Endodermal cell (in vitro differentiated cells): ENCODE measurements around the gene ZNF415. TPM values are rescaled to one million over a fixed set of nuclear protein-coding genes. Genes with fewer than 3 reads are reported as not detected.

ENCODE experiments used
- DNase-seq: peaks from one replicate; pipeline ENCODE4 v3.0.0-alpha.2; 2017
- H3K27ac ChIP-seq: 2 replicates; pipeline ENCODE4 v1.5.1; 2013; ENCODE audit warnings: mild to moderate bottlenecking, low read depth, low read length, moderate library complexity
- H3K27me3 ChIP-seq: 2 replicates; pipeline ENCODE4 v1.6.1; 2013; ENCODE audit warnings: mild to moderate bottlenecking, low read length, moderate library complexity; ENCODE audit not compliant: insufficient read depth, control insufficient read depth, poor library complexity, severe bottlenecking
- H3K36me3 ChIP-seq: 2 replicates; pipeline ENCODE4 v1.7.0; 2013; ENCODE audit warnings: mild to moderate bottlenecking, low read length, moderate library complexity; ENCODE audit not compliant: control insufficient read depth, insufficient read depth
- H3K4me1 ChIP-seq: one replicate; pipeline ENCODE4 v1.7.0; 2013; ENCODE audit warnings: low read length; ENCODE audit not compliant: control insufficient read depth, insufficient read depth
- H3K4me3 ChIP-seq: 2 replicates; pipeline ENCODE4 v1.5.1; 2013; ENCODE audit warnings: mild to moderate bottlenecking, low read length, moderate library complexity
- H3K9ac ChIP-seq: 2 replicates; pipeline ENCODE4 v1.6.1; 2013; ENCODE audit warnings: mild to moderate bottlenecking, low read length, moderate library complexity; ENCODE audit not compliant: poor library complexity, severe bottlenecking; ENCODE audit errors: extremely low read depth
- H3K9me3 ChIP-seq: 2 replicates; pipeline ENCODE4 v1.6.1; 2013; ENCODE audit warnings: mild to moderate bottlenecking, low read length, moderate library complexity; ENCODE audit not compliant: control insufficient read depth
- H3K27ac Mint-ChIP-seq: 2 replicates; pipeline ENCODE4 v1.8.0; 2020; ENCODE audit warnings: mixed read lengths
- H3K27me3 Mint-ChIP-seq: 2 replicates; pipeline ENCODE4 v1.8.0; 2021; ENCODE audit warnings: mild to moderate bottlenecking, mixed read lengths; ENCODE audit not compliant: insufficient read depth
- H3K36me3 Mint-ChIP-seq: 2 replicates; pipeline ENCODE4 v1.8.0; 2020; ENCODE audit warnings: low read depth, mixed read lengths
- H3K4me1 Mint-ChIP-seq: 2 replicates; pipeline ENCODE4 v1.8.0; 2020; ENCODE audit warnings: mixed read lengths
- H3K4me3 Mint-ChIP-seq: 2 replicates; pipeline ENCODE4 v1.8.0; 2020; ENCODE audit warnings: mild to moderate bottlenecking, moderate library complexity, mixed read lengths
- H3K9me3 Mint-ChIP-seq: 2 replicates; pipeline ENCODE4 v1.8.0; 2020; ENCODE audit warnings: mild to moderate bottlenecking, mixed read lengths
- CTCF ChIP-seq: fragments of 200-600 bp; sonication (generic); conservative IDR thresholded peaks from 2 replicates; pipeline ENCODE4 v1.5.0; 2021; ENCODE audit warnings: antibody characterized with exemption, mild to moderate bottlenecking
- WGBS, 2 experiments: methylation state at CpG; one replicate each; pipeline versions ENCODE4 v1.1.5 to v1.1.7; 2013; ENCODE audit warnings: missing lambda C conversion rate in 2 of 2, mixed read lengths in 1 of 2; ENCODE audit not compliant: insufficient coverage in 1 of 2, insufficient read length in 1 of 2; 5-methylcytosine and 5-hydroxymethylcytosine counted together
- long read RNA-seq, 4 experiments: library from polyadenylated mRNA in 2 of 4; library from RNA in 1 of 4; library from capped mRNA in 1 of 4; stranded (forward) in 3 of 4; unstranded in 1 of 4; transcript quantifications; one replicate each; pipeline ENCODE4 v2.0.0, GENCODE V29; 2020 to 2021; ENCODE audit warnings: inconsistent platforms in 1 of 4
- polyA plus RNA-seq, 2 experiments: library from polyadenylated mRNA; stranded (reverse); fragments of 50-300 nt; gene quantifications; one replicate each; pipeline ENCODE4 v1.2.3, GENCODE V29; 2013
- total RNA-seq, 2 donors: library from RNA; stranded (reverse); fragmentation: NEBNext Ultra II Directional in 1 of 2; extraction: Animal tissue kit (Norgen Biotek cat#: 25700) in 1 of 2; gene quantifications; 2 replicates in 1 of 2; 3 replicates in 1 of 2; pipeline ENCODE4 v1.2.1, GENCODE V29; 2021

The ZNF415 gene
- total RNA-seq, result 10 to 100 TPM; 12.6 to 19.4 TPM
- polyA plus RNA-seq (2013, experiment 1 of 2), result 10.1 TPM
- 12.3 TPM for polyA plus RNA-seq (2013, experiment 2 of 2)
- long read RNA-seq, experiment 1, partial matches to known transcripts, result 2 of 5 reads
- long read RNA-seq, experiment 1, other reads (novel, unspliced or antisense), result 0 of 5 reads
- long read RNA-seq, experiment 2, partial matches to known transcripts, result 0 of 17 reads
- long read RNA-seq, experiment 2, other reads (novel, unspliced or antisense), result 10 of 17 reads
- long read RNA-seq, experiment 3, partial matches to known transcripts, result 1 of 19 reads
- long read RNA-seq, experiment 3, other reads (novel, unspliced or antisense), result 8 of 19 reads
- long read RNA-seq, experiment 4, transcript ZNF415-202 (4 exons, 2,402 nt), result major isoform, 6 of 25 reads
- long read RNA-seq, experiment 4, transcript ZNF415-224 (3 exons, 2,132 nt), result minor isoform, 5 of 25 reads
- long read RNA-seq, experiment 4, partial matches to known transcripts, result 2 of 25 reads
- long read RNA-seq, experiment 4, other reads (novel, unspliced or antisense), result 7 of 25 reads

GRCh38 chr19:53132141-53132991 lies at the start of gene ZNF415:
ZNF415 (minus strand) TSS chr19:53132910; CDS start chr19:53122676, 10,234 bp downstream.
- H3K9me3 ChIP-seq, result peaks cover 6% of the 10 kb centered on the region
- Mint-ChIP-seq H3K27me3 (peaks cover 14% of the 10 kb centered on the region), H3K9me3 (peaks cover 11% of the 10 kb centered on the region), H3K27ac (peak within 1 kb of the TSS; percentile 83), H3K36me3 (peaks cover 12% of the 10 kb centered on the region), H3K4me3 (peak within 1 kb of the TSS; percentile 76), H3K4me1 (peaks cover 22% of the 10 kb centered on the region)
- no peaks in the 10 kb centered on the region for H3K4me1 ChIP-seq
- 7 to 11% methylated on average over 12 to 51 of the region's 51 CpGs for WGBS, 2 experiments
- no peak within 1 kb of the TSS for H3K27ac ChIP-seq
- TF ChIP-seq CTCF, result no peak
- peak; percentile 95 for DNase-seq
- H3K9ac ChIP-seq, result peak within 1 kb of the TSS; percentile 49
- H3K36me3 ChIP-seq, result no peaks in the 10 kb centered on the region
- peak within 1 kb of the TSS; percentile 89 for H3K4me3 ChIP-seq
- H3K27me3 ChIP-seq, result no peaks in the 10 kb centered on the region

- H3K27ac ChIP-seq, result no peak overlapping the region
- H3K27ac Mint-ChIP-seq, result no peak overlapping the region
- peaks cover 20% of the 10 kb centered on the region for H3K9me3 Mint-ChIP-seq
- H3K4me3 ChIP-seq, result no peak overlapping the region
- no peak for DNase-seq
- no peaks in the 10 kb centered on the region for H3K27me3 Mint-ChIP-seq
- peaks cover 14% of the 10 kb centered on the region for H3K9me3 ChIP-seq
- H3K36me3 ChIP-seq, result peaks cover 14% of the 10 kb centered on the region
- TF ChIP-seq CTCF, result no peak
- no peak overlapping the region for H3K4me3 Mint-ChIP-seq
- H3K4me1 Mint-ChIP-seq, result no peaks in the 10 kb centered on the region
- WGBS, 2 experiments, result 89% methylated on average over 10 of the region's 10 CpGs
- no peaks in the 10 kb centered on the region for H3K27me3 ChIP-seq
- peaks cover 48% of the 10 kb centered on the region for H3K36me3 Mint-ChIP-seq
- no peak overlapping the region for H3K9ac ChIP-seq
- H3K4me1 ChIP-seq, result no peaks in the 10 kb centered on the region
Observed at GRCh38 chr19:53182202-53182601, 49.5 kb upstream of the ZNF415 start.

GRCh38 chr19:53177986-53178385 lies 45.3 kb upstream of the ZNF415 start:
- no peaks in the 10 kb centered on the region for H3K27me3 Mint-ChIP-seq
- H3K36me3 ChIP-seq, result peaks cover 14% of the 10 kb centered on the region
- H3K9me3 Mint-ChIP-seq, result peaks cover 28% of the 10 kb centered on the region
- peaks cover 47% of the 10 kb centered on the region for H3K36me3 Mint-ChIP-seq
- no peak overlapping the region for H3K27ac ChIP-seq
- H3K27me3 ChIP-seq, result no peaks in the 10 kb centered on the region
- no peak overlapping the region for H3K4me3 ChIP-seq
- H3K4me1 Mint-ChIP-seq, result no peaks in the 10 kb centered on the region
- no peaks in the 10 kb centered on the region for H3K4me1 ChIP-seq
- no peak for TF ChIP-seq CTCF
- 84 to 88% methylated on average over 5 of the region's 5 CpGs for WGBS, 2 experiments
- peaks cover 35% of the 10 kb centered on the region for H3K9me3 ChIP-seq
- no peak overlapping the region for H3K27ac Mint-ChIP-seq
- no peak for DNase-seq
- H3K4me3 Mint-ChIP-seq, result no peak overlapping the region
- no peak overlapping the region for H3K9ac ChIP-seq
